ENCODE results near the gene CYP24A1.

- TF ChIP-seq POLR2A (IDR thresholded peaks at IDR 0.05) (no peak), CTCF (IDR thresholded peaks at IDR 0.05) (no peak)
Observed at GRCh38 chr20:54166987-54167662, 6.7 kb downstream of the CYP24A1 start.
